ENCODE data around the gene LHX2.
"Not testable (repeated sequence)": the region's sequence is repeated elsewhere in the genome, so short reads cannot be mapped to it uniquely, and the experiment has no call there.

Gene LHX2

GRCh38 chr9:123974471-123974870, 37.1 kb upstream of the LHX2 start:
- no peak for TF ChIP-seq CTCF (IDR thresholded peaks at IDR 0.05; ENCODE audit: low read depth, low read length)

GRCh38 chr9:123975871-123976270, 35.7 kb upstream of the LHX2 start:
- DNase-seq (ENCODE audit: extremely low read depth, low read depth), result no peak
- TF ChIP-seq CTCF (IDR thresholded peaks at IDR 0.05; ENCODE audit: low read depth, low read length), result no peak

More at GRCh38 chr9:123974471-123974870, 37.1 kb upstream of the LHX2 start:
- no peak for DNase-seq (ENCODE audit: extremely low read depth, low read depth)

- not testable (repeated sequence) for DNase-seq (ENCODE audit: extremely low read depth, low read depth)
Measured at GRCh38 chr9:123976579-123976978, 35.0 kb upstream of the LHX2 start.

- no peak for DNase-seq (ENCODE audit: extremely low read depth, low read depth)
- no peak for TF ChIP-seq CTCF (IDR thresholded peaks at IDR 0.05; ENCODE audit: low read depth, low read length)
Measured at GRCh38 chr9:123978981-123979380, 32.6 kb upstream of the LHX2 start.

GRCh38 chr9:123982535-123982934, 29.0 kb upstream of the LHX2 start:
- DNase-seq (ENCODE audit: extremely low read depth, low read depth), result no peak
- TF ChIP-seq CTCF (IDR thresholded peaks at IDR 0.05; ENCODE audit: low read depth, low read length), result no peak

- no peak for DNase-seq (ENCODE audit: extremely low read depth, low read depth)
- no peak for TF ChIP-seq CTCF (IDR thresholded peaks at IDR 0.05; ENCODE audit: low read depth, low read length)
Measured at GRCh38 chr9:123983047-123983446, 28.5 kb upstream of the LHX2 start.

GRCh38 chr9:123984802-123985201, 26.8 kb upstream of the LHX2 start:
- TF ChIP-seq CTCF (IDR thresholded peaks at IDR 0.05; ENCODE audit: low read depth, low read length), result no peak
- DNase-seq (ENCODE audit: extremely low read depth, low read depth), result no peak

GRCh38 chr9:123985869-123986268, 25.7 kb upstream of the LHX2 start:
- no peak for DNase-seq (ENCODE audit: extremely low read depth, low read depth)
- TF ChIP-seq CTCF (IDR thresholded peaks at IDR 0.05; ENCODE audit: low read depth, low read length), result no peak

Data from AG09319 (cell line).